ENCODE measurements around the gene KIF12.

GRCh38 chr9:114089206-114089840 lies 9.8 kb downstream of the KIF12 start:
- no peak for TF ChIP-seq CTCF (IDR thresholded peaks at IDR 0.05)
- TF ChIP-seq POLR2A (IDR thresholded peaks at IDR 0.05), result no peak
